ENCODE data around the gene TOX3. TPM values are rescaled to one million over a fixed set of nuclear protein-coding genes. Genes with fewer than 3 reads are reported as not detected.
A peak's percentile ranks its signal among the peaks of the same experiment; 100 is the strongest.

TOX3 gene
- total RNA-seq, 1 donor from 2014 or later = 48.1 TPM

- Histone ChIP-seq H3K27me3 (no peaks in the 10 kb centered on the region), H3K4me2 (no peak overlapping the region), H3K27ac (no peak overlapping the region), H3K4me3 (no peak overlapping the region), H3K79me2 (ENCODE audit: low read depth) (peaks cover 100% of the 10 kb centered on the region), H3K9me3 (ENCODE audit: low read depth) (no peaks in the 10 kb centered on the region), H4K20me1 (ENCODE audit: low read depth) (peaks cover 84% of the 10 kb centered on the region), H3K36me3 (peaks cover 4% of the 10 kb centered on the region), H3K9ac (no peak overlapping the region), H2AFZ (replicated peaks) (no peak overlapping the region), H3K4me1 (peaks cover 64% of the 10 kb centered on the region), H3F3A (ENCODE audit: low read depth) (peaks cover 57% of the 10 kb centered on the region)
- H3K27me3 Mint-ChIP-seq (ENCODE audit: insufficient read depth, low read depth) = peaks cover 3% of the 10 kb centered on the region
- no peak overlapping the region for H3K27ac Mint-ChIP-seq
- H3K9me3 Mint-ChIP-seq = peaks cover 9% of the 10 kb centered on the region
- H3K36me3 Mint-ChIP-seq = peaks cover 28% of the 10 kb centered on the region
- TF ChIP-seq EZH2 (IDR thresholded peaks at IDR 0.05) (no peak), EZH2phosphoT487 (IDR thresholded peaks at IDR 0.05) (no peak)
- TF ChIP-seq, protein P1, sequence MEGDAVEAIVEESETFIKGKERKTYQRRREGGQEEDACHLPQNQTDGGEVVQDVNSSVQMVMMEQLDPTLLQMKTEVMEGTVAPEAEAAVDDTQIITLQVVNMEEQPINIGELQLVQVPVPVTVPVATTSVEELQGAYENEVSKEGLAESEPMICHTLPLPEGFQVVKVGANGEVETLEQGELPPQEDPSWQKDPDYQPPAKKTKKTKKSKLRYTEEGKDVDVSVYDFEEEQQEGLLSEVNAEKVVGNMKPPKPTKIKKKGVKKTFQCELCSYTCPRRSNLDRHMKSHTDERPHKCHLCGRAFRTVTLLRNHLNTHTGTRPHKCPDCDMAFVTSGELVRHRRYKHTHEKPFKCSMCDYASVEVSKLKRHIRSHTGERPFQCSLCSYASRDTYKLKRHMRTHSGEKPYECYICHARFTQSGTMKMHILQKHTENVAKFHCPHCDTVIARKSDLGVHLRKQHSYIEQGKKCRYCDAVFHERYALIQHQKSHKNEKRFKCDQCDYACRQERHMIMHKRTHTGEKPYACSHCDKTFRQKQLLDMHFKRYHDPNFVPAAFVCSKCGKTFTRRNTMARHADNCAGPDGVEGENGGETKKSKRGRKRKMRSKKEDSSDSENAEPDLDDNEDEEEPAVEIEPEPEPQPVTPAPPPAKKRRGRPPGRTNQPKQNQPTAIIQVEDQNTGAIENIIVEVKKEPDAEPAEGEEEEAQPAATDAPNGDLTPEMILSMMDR (IDR thresholded peaks at IDR 0.05) = no peak
- no peak overlapping the region for H3K4me3 Mint-ChIP-seq
- H3K4me1 Mint-ChIP-seq = peaks cover 10% of the 10 kb centered on the region
- no peak for DNase-seq (ENCODE audit: low spot score)
Measured at GRCh38 chr16:52532384-52532783, 14.6 kb downstream of the TOX3 start.

- Histone ChIP-seq H3K4me1 (peaks cover 78% of the 10 kb centered on the region), H3K36me3 (no peaks in the 10 kb centered on the region), H3K27me3 (no peaks in the 10 kb centered on the region), H3K79me2 (ENCODE audit: low read depth) (peaks cover 98% of the 10 kb centered on the region), H3K9ac (no peak overlapping the region), H3K9me3 (ENCODE audit: low read depth) (no peaks in the 10 kb centered on the region), H3K4me2 (peak overlapping the region; percentile 80), H4K20me1 (ENCODE audit: low read depth) (peaks cover 68% of the 10 kb centered on the region), H3K4me3 (no peak overlapping the region), H3K27ac (peak overlapping the region; percentile 99), H3F3A (ENCODE audit: low read depth) (peaks cover 68% of the 10 kb centered on the region), H2AFZ (replicated peaks) (no peak overlapping the region)
- Mint-ChIP-seq H3K9me3 (peaks cover 2% of the 10 kb centered on the region), H3K4me1 (peaks cover 41% of the 10 kb centered on the region), H3K4me3 (no peak overlapping the region), H3K36me3 (peaks cover 17% of the 10 kb centered on the region), H3K27me3 (ENCODE audit: insufficient read depth, low read depth) (peaks cover 3% of the 10 kb centered on the region), H3K27ac (no peak overlapping the region)
- TF ChIP-seq, protein P1 (IDR thresholded peaks at IDR 0.05) = no peak
- TF ChIP-seq EZH2 (IDR thresholded peaks at IDR 0.05) (no peak), EZH2phosphoT487 (IDR thresholded peaks at IDR 0.05) (no peak)
- no peak for DNase-seq (ENCODE audit: low spot score)
Measured at GRCh38 chr16:52529226-52529625, 17.7 kb downstream of the TOX3 start.

GRCh38 chr16:52528393-52529065, 18.4 kb downstream of the TOX3 start:
- Histone ChIP-seq H3K36me3 (peaks cover 3% of the 10 kb centered on the region), H2AFZ (replicated peaks) (no peak overlapping the region), H3K4me2 (peak overlapping the region; percentile 80), H4K20me1 (ENCODE audit: low read depth) (peaks cover 68% of the 10 kb centered on the region), H3K4me3 (no peak overlapping the region), H3K4me1 (peaks cover 78% of the 10 kb centered on the region), H3F3A (ENCODE audit: low read depth) (peaks cover 62% of the 10 kb centered on the region), H3K9ac (no peak overlapping the region), H3K79me2 (ENCODE audit: low read depth) (peaks cover 98% of the 10 kb centered on the region), H3K9me3 (ENCODE audit: low read depth) (no peaks in the 10 kb centered on the region), H3K27me3 (no peaks in the 10 kb centered on the region), H3K27ac (peak overlapping the region; percentile 99)
- Mint-ChIP-seq H3K27ac (peak overlapping the region; percentile 55), H3K4me1 (peaks cover 46% of the 10 kb centered on the region), H3K36me3 (peaks cover 17% of the 10 kb centered on the region), H3K4me3 (no peak overlapping the region), H3K9me3 (peaks cover 2% of the 10 kb centered on the region), H3K27me3 (ENCODE audit: insufficient read depth, low read depth) (peaks cover 3% of the 10 kb centered on the region)
- DNase-seq (ENCODE audit: low spot score) = no peak
- TF ChIP-seq EZH2 (IDR thresholded peaks at IDR 0.05) (no peak), EZH2phosphoT487 (IDR thresholded peaks at IDR 0.05) (no peak)
- TF ChIP-seq, protein P1 (IDR thresholded peaks at IDR 0.05) = peak; percentile 38

Data from neural progenitor cell (in vitro differentiated cells).